ENCODE results near the gene JMJD6.
"Not testable (repeated sequence)": the region's sequence is repeated elsewhere in the genome, so short reads cannot be mapped to it uniquely, and the experiment has no call there.

JMJD6 gene

GRCh38 chr17:76742958-76743357 lies 16.6 kb upstream of the JMJD6 start:
- H3K4me3 ChIP-seq (ENCODE audit: low read depth, low read length): no peak overlapping the region
- TF ChIP-seq CTCF (IDR thresholded peaks at IDR 0.05; ENCODE audit: control insufficient read depth, extremely low read depth, insufficient read depth): no peak
- DNase-seq (ENCODE audit: low read depth): no peak

- no peak for TF ChIP-seq CTCF (IDR thresholded peaks at IDR 0.05; ENCODE audit: control insufficient read depth, extremely low read depth, insufficient read depth)
- no peak for DNase-seq (ENCODE audit: low read depth)
- H3K4me3 ChIP-seq (ENCODE audit: low read depth, low read length): no peak overlapping the region
Observed at GRCh38 chr17:76740329-76741118, 14.1 kb upstream of the JMJD6 start.

DNA sequence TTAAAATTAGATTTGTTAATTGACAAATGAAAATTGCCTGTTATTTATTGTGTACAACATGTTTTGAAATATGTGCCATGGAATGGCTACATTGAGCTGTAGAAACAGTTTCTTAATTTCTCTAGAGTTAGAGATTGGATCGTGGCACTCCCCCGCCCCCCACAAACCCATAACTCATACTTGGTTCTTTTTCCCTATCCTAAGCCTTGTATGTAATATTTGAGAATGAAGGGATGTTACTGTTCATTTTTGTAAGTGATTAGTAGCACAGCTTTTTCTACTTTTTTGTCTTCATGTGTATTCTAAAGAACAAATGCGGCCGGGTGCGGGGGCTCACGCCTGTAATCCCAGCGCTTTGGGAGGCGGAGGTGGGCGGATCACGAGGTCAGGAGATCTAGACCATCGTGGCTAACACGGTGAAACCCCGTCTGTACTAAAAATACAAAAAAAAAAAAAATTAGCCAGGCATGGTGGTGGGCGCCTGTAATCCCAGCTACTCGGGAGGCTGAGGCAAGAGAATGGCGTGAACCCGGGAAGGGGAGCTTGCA lies 13.2 kb upstream of the JMJD6 start:
- DNase-seq (ENCODE audit: low read depth); H3K4me3 ChIP-seq (ENCODE audit: low read depth, low read length): not testable (repeated sequence)

DNA sequence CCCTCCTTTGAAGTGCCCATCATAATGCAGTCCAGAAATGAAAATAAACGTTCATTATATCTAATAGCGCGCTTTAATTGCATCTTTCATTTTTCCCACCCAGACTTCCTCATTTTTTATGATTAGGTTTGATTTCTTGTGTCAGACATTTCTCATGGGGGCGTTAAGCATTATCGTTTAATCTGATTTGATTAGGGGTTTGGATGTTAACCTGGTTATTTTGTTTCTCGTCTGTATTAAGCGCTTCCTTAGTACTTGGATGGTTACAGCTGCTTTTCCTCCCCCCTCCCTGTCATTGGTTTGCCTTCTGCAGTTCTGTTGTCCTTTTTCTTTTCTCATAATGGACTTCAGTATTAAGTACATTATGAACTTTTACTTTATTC lies 12.1 kb upstream of the JMJD6 start:
- peak overlapping the region; percentile 97 for H3K4me3 ChIP-seq (ENCODE audit: low read depth, low read length)
- no peak for TF ChIP-seq CTCF (IDR thresholded peaks at IDR 0.05; ENCODE audit: control insufficient read depth, extremely low read depth, insufficient read depth)
- DNase-seq (ENCODE audit: low read depth): no peak

GRCh38 chr17:76737676-76738467 lies 11.5 kb upstream of the JMJD6 start, which contains the start of gene MFSD11:
Gene MFSD11 (plus strand): TSS chr17:76738119. CDS start chr17:76738353, 234 bp downstream.
- H3K4me3 ChIP-seq (ENCODE audit: low read depth, low read length): peak within 1 kb of the TSS; percentile 97
- TF ChIP-seq CTCF (IDR thresholded peaks at IDR 0.05; ENCODE audit: control insufficient read depth, extremely low read depth, insufficient read depth): no peak
- DNase-seq (ENCODE audit: low read depth): peak; percentile 77

DNA sequence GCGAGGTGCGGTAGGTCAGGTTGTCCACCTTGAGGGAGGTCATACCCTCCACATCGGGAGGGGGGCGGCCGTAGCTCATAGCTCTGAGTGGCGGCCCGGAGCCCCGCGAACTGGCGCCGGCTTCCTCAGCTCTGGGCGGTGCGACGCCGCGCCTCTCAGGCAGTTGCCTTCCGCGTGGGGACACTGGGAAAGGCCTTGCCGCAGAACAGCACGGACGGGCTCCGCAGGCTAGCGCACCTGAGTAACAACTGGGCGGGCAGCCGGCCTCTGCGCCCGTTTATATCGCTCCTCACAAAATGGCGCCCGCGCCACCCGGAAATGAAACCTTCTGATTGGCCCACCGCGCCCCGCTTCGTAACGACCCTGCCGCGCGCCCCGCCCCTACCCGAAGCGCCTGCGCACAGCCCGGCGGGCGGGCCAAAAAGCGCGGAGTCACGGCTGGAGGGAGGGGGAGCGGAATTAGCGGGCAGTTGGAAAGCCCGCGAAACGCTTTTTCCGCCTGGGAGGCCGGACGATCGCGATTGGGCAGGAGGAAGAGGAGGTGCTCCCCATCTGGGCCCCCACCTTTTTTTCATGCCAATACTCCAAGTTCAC lies 10.8 kb upstream of the JMJD6 start, which contains the start of gene SRSF2:
Gene SRSF2 (minus strand): TSS at position 250 of the 594 bp plus-strand sequence. CDS start 171 bp downstream, at position 79.
- H3K4me3 ChIP-seq (ENCODE audit: low read depth, low read length): peak within 1 kb of the TSS; percentile 97
- no peak for TF ChIP-seq CTCF (IDR thresholded peaks at IDR 0.05; ENCODE audit: control insufficient read depth, extremely low read depth, insufficient read depth)
- DNase-seq (ENCODE audit: low read depth): peak; percentile 90

Data from LNCaP clone FGC (cell line).